H9 (cell line): Measurements from ENCODE around the gene CNNM4. TPM values are rescaled to one million over a fixed set of nuclear protein-coding genes. Genes with fewer than 3 reads are reported as not detected.

Experiments
- DNase-seq: peaks from one replicate; pipeline ENCODE4 v3.0.0-alpha.2; 2017
- H2AFZ ChIP-seq: one replicate; pipeline ENCODE4 v1.6.1; 2013; ENCODE audit warnings: mild to moderate bottlenecking, low read length, control low read depth, moderate library complexity
- H2AK5ac ChIP-seq: 2 replicates; pipeline ENCODE4 v1.6.1; 2013; ENCODE audit warnings: low read length, control low read depth, mixed read lengths; ENCODE audit not compliant: insufficient read length
- H2BK120ac ChIP-seq: one replicate; pipeline ENCODE4 v1.6.1; 2013; ENCODE audit warnings: low read depth, mild to moderate bottlenecking, low read length, control low read depth, inconsistent platforms; ENCODE audit not compliant: poor library complexity, severe bottlenecking
- H2BK12ac ChIP-seq: 2 replicates; pipeline ENCODE4 v1.6.1; 2013; ENCODE audit warnings: low read length, control low read depth, mixed read lengths, low read depth; ENCODE audit not compliant: insufficient read length
- H2BK15ac ChIP-seq: 2 replicates; pipeline ENCODE4 v1.6.1; 2013; ENCODE audit warnings: low read depth, low read length, control low read depth
- H2BK20ac ChIP-seq: one replicate; pipeline ENCODE4 v1.6.1; 2013; ENCODE audit warnings: low read depth, mild to moderate bottlenecking, low read length, control low read depth, inconsistent platforms; ENCODE audit not compliant: poor library complexity, severe bottlenecking
- H2BK5ac ChIP-seq: 2 replicates; pipeline ENCODE4 v1.6.1; 2013; ENCODE audit warnings: low read length, control low read depth, mixed read lengths; ENCODE audit not compliant: insufficient read length
- H3K14ac ChIP-seq: 2 replicates; pipeline ENCODE4 v1.6.1; 2013; ENCODE audit warnings: low read length, control low read depth; ENCODE audit not compliant: insufficient read depth
- H3K18ac ChIP-seq: 2 replicates; pipeline ENCODE4 v1.6.1; 2013; ENCODE audit warnings: low read depth, mild to moderate bottlenecking, mixed read lengths, low read length, control low read depth; ENCODE audit not compliant: insufficient read length
- H3K23ac ChIP-seq: 2 replicates; pipeline ENCODE4 v1.6.1; 2013; ENCODE audit warnings: low read length, control low read depth, mixed read lengths, low read depth; ENCODE audit not compliant: insufficient read length
- H3K23me2 ChIP-seq: 2 replicates; pipeline ENCODE4 v1.6.1; 2013; ENCODE audit warnings: low read depth, mild to moderate bottlenecking, mixed read lengths, low read length, control low read depth; ENCODE audit not compliant: insufficient read length, poor library complexity, severe bottlenecking
- H3K27ac ChIP-seq: 2 replicates; pipeline ENCODE4 v1.5.1; 2013; ENCODE audit warnings: low read length, control low read depth, mixed read lengths, low read depth; ENCODE audit not compliant: insufficient read length
- H3K27me3 ChIP-seq: 2 replicates; pipeline ENCODE4 v1.6.1; 2013; ENCODE audit warnings: low read length, control low read depth, inconsistent platforms; ENCODE audit not compliant: insufficient read depth
- H3K4ac ChIP-seq: 2 replicates; pipeline ENCODE4 v1.6.1; 2013; ENCODE audit warnings: low read depth, mild to moderate bottlenecking, control low read depth, inconsistent platforms, low read length, moderate library complexity
- H3K4me1 ChIP-seq: 2 replicates; pipeline ENCODE4 v1.6.1; 2013; ENCODE audit warnings: low read length, control low read depth, inconsistent platforms; ENCODE audit not compliant: insufficient read depth
- H3K4me2 ChIP-seq: 2 replicates; pipeline ENCODE4 v1.6.1; 2013; ENCODE audit warnings: low read length, control low read depth, mixed read lengths; ENCODE audit not compliant: insufficient read length, insufficient read depth
- H3K56ac ChIP-seq: 2 replicates; pipeline ENCODE4 v1.6.1; 2013; ENCODE audit warnings: low read depth, mild to moderate bottlenecking, mixed read lengths, low read length, control low read depth; ENCODE audit not compliant: insufficient read length
- H3K79me1 ChIP-seq: 2 replicates; pipeline ENCODE4 v1.6.1; 2013; ENCODE audit warnings: low read depth, mild to moderate bottlenecking, moderate library complexity, low read length, control low read depth, inconsistent platforms; ENCODE audit not compliant: insufficient read depth, poor library complexity, severe bottlenecking
- H3K79me2 ChIP-seq: 2 replicates; pipeline ENCODE4 v1.6.1; 2013; ENCODE audit warnings: low read length, control low read depth, inconsistent platforms; ENCODE audit not compliant: insufficient read depth
- H3K9ac ChIP-seq: 2 replicates; pipeline ENCODE4 v1.6.1; 2013; ENCODE audit warnings: low read length, control low read depth, mixed read lengths; ENCODE audit not compliant: insufficient read length; ENCODE audit errors: extremely low read depth
- H3K9me3 ChIP-seq: one replicate; pipeline ENCODE4 v1.6.1; 2013; ENCODE audit warnings: low read depth, low read length, inconsistent platforms; ENCODE audit not compliant: control insufficient read depth
- H3T11ph ChIP-seq: one replicate; pipeline ENCODE4 v1.6.1; 2013; ENCODE audit warnings: mild to moderate bottlenecking, low read length, control low read depth, inconsistent platforms
- H4K20me1 ChIP-seq: one replicate; pipeline ENCODE4 v1.6.1; 2013; ENCODE audit not compliant: control insufficient read depth, insufficient read length, insufficient read depth
- H4K5ac ChIP-seq: 2 replicates; pipeline ENCODE4 v1.6.1; 2013; ENCODE audit warnings: low read depth, mild to moderate bottlenecking, mixed read lengths, low read length, control low read depth; ENCODE audit not compliant: insufficient read length
- H4K8ac ChIP-seq: replicated peaks from 2 replicates; pipeline ENCODE4 v1.6.1; 2013; ENCODE audit warnings: low read length, control low read depth, mixed read lengths, low read depth; ENCODE audit not compliant: insufficient read length
- H4K91ac ChIP-seq: 2 replicates; pipeline ENCODE4 v1.6.1; 2013; ENCODE audit warnings: low read depth, mild to moderate bottlenecking, moderate library complexity, mixed read lengths, low read length, control low read depth; ENCODE audit not compliant: insufficient read length
- H3K27ac Mint-ChIP-seq, 3 experiments: 2 replicates in 2 of 3; 3 replicates in 1 of 3; pipeline ENCODE4 v1.8.0; 2020 to 2021; ENCODE audit warnings: mixed read lengths in 3 of 3, mild to moderate bottlenecking in 1 of 3, moderate library complexity in 1 of 3
- H3K27me3 Mint-ChIP-seq: 2 replicates; pipeline ENCODE4 v1.8.0; 2021; ENCODE audit warnings: low read depth, mild to moderate bottlenecking, moderate library complexity, mixed read lengths
- H3K36me3 Mint-ChIP-seq, 3 experiments: 2 replicates in 2 of 3; 3 replicates in 1 of 3; pipeline ENCODE4 v1.8.0; 2020 to 2021; ENCODE audit warnings: low read depth in 3 of 3, mixed read lengths in 3 of 3; ENCODE audit not compliant: insufficient read depth in 1 of 3
- H3K4me1 Mint-ChIP-seq, 2 experiments: 2 replicates each; pipeline ENCODE4 v1.8.0; 2020; ENCODE audit warnings: mixed read lengths in 2 of 2
- H3K4me3 Mint-ChIP-seq, 2 experiments: 2 replicates in 1 of 2; 3 replicates in 1 of 2; pipeline ENCODE4 v1.8.0; 2020 to 2021; ENCODE audit warnings: mild to moderate bottlenecking in 2 of 2, mixed read lengths in 2 of 2, moderate library complexity in 1 of 2
- H3K9me3 Mint-ChIP-seq, 2 experiments: 2 replicates in 1 of 2; 3 replicates in 1 of 2; pipeline ENCODE4 v1.8.0; 2020; ENCODE audit warnings: mild to moderate bottlenecking in 2 of 2, mixed read lengths in 2 of 2, moderate library complexity in 1 of 2
- CTCF ChIP-seq: fragments of 200-600 bp; sonication (generic); conservative IDR thresholded peaks from 3 replicates; pipeline ENCODE4 v1.8.0; 2021; ENCODE audit warnings: antibody characterized with exemption, mild to moderate bottlenecking
- WGBS: extraction: QIAGEN DNeasy Blood & Tissue Kit; methylation state at CpG from one replicate; pipeline ENCODE4 v1.1.7; 2013; ENCODE audit warnings: missing lambda C conversion rate, low lambda C conversion rate, mixed read lengths; ENCODE audit not compliant: insufficient read length; ENCODE audit errors: extremely low coverage; 5-methylcytosine and 5-hydroxymethylcytosine counted together
- total RNA-seq: library from RNA; stranded (reverse); gene quantifications from 2 replicates; pipeline ENCODE4 v1.2.1, GENCODE V29; 2021

The CNNM4 gene
- total RNA-seq, 1 experiment from 2014 or later = 8.5 TPM

- H3K9ac ChIP-seq = no peak overlapping the region
- H2BK5ac ChIP-seq = no peak overlapping the region
- no peaks in the 10 kb centered on the region for H3K9me3 Mint-ChIP-seq
- H3K27ac ChIP-seq = no peak overlapping the region
- no peak overlapping the region for H4K5ac ChIP-seq
- no peak overlapping the region for H3K4me2 ChIP-seq
- no peak for DNase-seq
- no peaks in the 10 kb centered on the region for H3K79me1 ChIP-seq
- H4K8ac ChIP-seq = no peak overlapping the region
- WGBS = no CpG with 5 or more reads among the region's 23 CpGs
- H2BK12ac ChIP-seq = no peak overlapping the region
- H2AK5ac ChIP-seq = no peak overlapping the region
- H3K4me3 Mint-ChIP-seq = no peak overlapping the region
- no peak overlapping the region for H3K14ac ChIP-seq
- no peaks in the 10 kb centered on the region for H3K27me3 ChIP-seq
- H3K56ac ChIP-seq = no peak overlapping the region
- no peaks in the 10 kb centered on the region for H4K20me1 ChIP-seq
- H4K91ac ChIP-seq = no peak overlapping the region
- no peak overlapping the region for H2BK20ac ChIP-seq
- no peak overlapping the region for H3K18ac ChIP-seq
- no peak overlapping the region for H3K4ac ChIP-seq
- no peaks in the 10 kb centered on the region for H3K79me2 ChIP-seq
- H2AFZ ChIP-seq = no peak overlapping the region
- no peaks in the 10 kb centered on the region for H3K27me3 Mint-ChIP-seq
- no peaks in the 10 kb centered on the region for H3K23me2 ChIP-seq
- peak overlapping the region in 1 of 3 experiments; percentile 55; a peak in 2 of 7 replicates for H3K27ac Mint-ChIP-seq
- H3K9me3 ChIP-seq = no peaks in the 10 kb centered on the region
- peaks cover 0 to 10% (median 4%) of the 10 kb centered on the region in 3 experiments; a peak in 4 of 7 replicates for H3K36me3 Mint-ChIP-seq
- no peak overlapping the region for H2BK15ac ChIP-seq
- TF ChIP-seq CTCF = no peak
- H3K23ac ChIP-seq = no peak overlapping the region
- H3K4me1 ChIP-seq = no peaks in the 10 kb centered on the region
- H3T11ph ChIP-seq = no peak overlapping the region
- H2BK120ac ChIP-seq = no peak overlapping the region
- H3K4me1 Mint-ChIP-seq = no peaks in the 10 kb centered on the region
Observed at GRCh38 chr2:96798733-96799622, 38.3 kb downstream of the CNNM4 start.
